ENCODE results near the gene FGD2.

DNA sequence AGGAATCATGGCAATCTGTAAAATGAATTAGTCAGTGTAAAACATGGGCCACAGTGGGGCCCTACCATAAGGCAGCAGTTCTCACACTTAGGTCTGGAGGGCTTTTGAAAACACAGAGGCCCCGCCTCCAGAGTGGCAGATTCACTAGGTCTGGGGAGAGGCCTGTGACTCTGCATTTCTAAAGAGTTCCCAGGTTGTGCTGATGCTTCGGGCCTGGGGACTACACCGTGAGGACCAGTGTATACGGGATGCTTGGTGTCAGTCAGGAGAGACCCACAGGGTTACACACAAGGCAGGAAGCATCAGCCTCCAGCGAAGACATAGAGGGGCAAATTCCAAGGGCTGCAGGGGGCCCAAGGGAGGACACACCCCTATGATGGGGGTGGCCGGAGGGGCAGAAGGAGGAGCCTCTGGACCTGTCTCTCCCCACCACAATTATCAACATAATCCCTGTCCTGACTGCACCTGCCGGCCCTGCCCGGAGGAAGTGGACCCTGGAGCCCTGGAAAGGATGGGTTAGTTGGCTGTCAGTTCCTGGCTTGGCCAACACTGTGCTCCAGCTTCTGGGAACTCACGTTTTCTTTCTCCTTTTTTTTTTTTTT, 46.7 kb downstream of the FGD2 start:
- TF ChIP-seq, protein P1, sequence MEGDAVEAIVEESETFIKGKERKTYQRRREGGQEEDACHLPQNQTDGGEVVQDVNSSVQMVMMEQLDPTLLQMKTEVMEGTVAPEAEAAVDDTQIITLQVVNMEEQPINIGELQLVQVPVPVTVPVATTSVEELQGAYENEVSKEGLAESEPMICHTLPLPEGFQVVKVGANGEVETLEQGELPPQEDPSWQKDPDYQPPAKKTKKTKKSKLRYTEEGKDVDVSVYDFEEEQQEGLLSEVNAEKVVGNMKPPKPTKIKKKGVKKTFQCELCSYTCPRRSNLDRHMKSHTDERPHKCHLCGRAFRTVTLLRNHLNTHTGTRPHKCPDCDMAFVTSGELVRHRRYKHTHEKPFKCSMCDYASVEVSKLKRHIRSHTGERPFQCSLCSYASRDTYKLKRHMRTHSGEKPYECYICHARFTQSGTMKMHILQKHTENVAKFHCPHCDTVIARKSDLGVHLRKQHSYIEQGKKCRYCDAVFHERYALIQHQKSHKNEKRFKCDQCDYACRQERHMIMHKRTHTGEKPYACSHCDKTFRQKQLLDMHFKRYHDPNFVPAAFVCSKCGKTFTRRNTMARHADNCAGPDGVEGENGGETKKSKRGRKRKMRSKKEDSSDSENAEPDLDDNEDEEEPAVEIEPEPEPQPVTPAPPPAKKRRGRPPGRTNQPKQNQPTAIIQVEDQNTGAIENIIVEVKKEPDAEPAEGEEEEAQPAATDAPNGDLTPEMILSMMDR (IDR thresholded peaks at IDR 0.05; ENCODE audit: borderline replicate concordance, extremely low read depth, low read length, poor library complexity, severe bottlenecking), result no peak
- TF ChIP-seq EZH2 (IDR thresholded peaks at IDR 0.05; ENCODE audit: borderline replicate concordance, low read depth, low read length, severe bottlenecking), result no peak

Measured in DND-41 (cell line).